IPS-18a (cell line): ENCODE measurements around the gene TLN1.

Experiments
- H3K27ac ChIP-seq: one replicate; pipeline ENCODE4 v1.5.1; 2013; ENCODE audit warnings: low read length
- H3K27me3 ChIP-seq: one replicate; pipeline ENCODE4 v1.6.1; 2013; ENCODE audit warnings: mild to moderate bottlenecking, low read length; ENCODE audit not compliant: control insufficient read depth, insufficient read depth
- H3K36me3 ChIP-seq: one replicate; pipeline ENCODE4 v1.6.1; 2013; ENCODE audit warnings: low read depth, low read length; ENCODE audit not compliant: control insufficient read depth
- H3K4me1 ChIP-seq: one replicate; pipeline ENCODE4 v1.6.1; 2013; ENCODE audit warnings: low read depth, low read length; ENCODE audit not compliant: control insufficient read depth
- H3K4me3 ChIP-seq: one replicate; pipeline ENCODE4 v1.5.1; 2013; ENCODE audit warnings: low read length
- H3K9ac ChIP-seq: one replicate; pipeline ENCODE4 v1.6.1; 2013; ENCODE audit warnings: mild to moderate bottlenecking, low read length, moderate library complexity
- H3K9me3 ChIP-seq: one replicate; pipeline ENCODE4 v1.6.1; 2013; ENCODE audit warnings: low read depth, low read length; ENCODE audit not compliant: control insufficient read depth

TLN1 gene, protein sequence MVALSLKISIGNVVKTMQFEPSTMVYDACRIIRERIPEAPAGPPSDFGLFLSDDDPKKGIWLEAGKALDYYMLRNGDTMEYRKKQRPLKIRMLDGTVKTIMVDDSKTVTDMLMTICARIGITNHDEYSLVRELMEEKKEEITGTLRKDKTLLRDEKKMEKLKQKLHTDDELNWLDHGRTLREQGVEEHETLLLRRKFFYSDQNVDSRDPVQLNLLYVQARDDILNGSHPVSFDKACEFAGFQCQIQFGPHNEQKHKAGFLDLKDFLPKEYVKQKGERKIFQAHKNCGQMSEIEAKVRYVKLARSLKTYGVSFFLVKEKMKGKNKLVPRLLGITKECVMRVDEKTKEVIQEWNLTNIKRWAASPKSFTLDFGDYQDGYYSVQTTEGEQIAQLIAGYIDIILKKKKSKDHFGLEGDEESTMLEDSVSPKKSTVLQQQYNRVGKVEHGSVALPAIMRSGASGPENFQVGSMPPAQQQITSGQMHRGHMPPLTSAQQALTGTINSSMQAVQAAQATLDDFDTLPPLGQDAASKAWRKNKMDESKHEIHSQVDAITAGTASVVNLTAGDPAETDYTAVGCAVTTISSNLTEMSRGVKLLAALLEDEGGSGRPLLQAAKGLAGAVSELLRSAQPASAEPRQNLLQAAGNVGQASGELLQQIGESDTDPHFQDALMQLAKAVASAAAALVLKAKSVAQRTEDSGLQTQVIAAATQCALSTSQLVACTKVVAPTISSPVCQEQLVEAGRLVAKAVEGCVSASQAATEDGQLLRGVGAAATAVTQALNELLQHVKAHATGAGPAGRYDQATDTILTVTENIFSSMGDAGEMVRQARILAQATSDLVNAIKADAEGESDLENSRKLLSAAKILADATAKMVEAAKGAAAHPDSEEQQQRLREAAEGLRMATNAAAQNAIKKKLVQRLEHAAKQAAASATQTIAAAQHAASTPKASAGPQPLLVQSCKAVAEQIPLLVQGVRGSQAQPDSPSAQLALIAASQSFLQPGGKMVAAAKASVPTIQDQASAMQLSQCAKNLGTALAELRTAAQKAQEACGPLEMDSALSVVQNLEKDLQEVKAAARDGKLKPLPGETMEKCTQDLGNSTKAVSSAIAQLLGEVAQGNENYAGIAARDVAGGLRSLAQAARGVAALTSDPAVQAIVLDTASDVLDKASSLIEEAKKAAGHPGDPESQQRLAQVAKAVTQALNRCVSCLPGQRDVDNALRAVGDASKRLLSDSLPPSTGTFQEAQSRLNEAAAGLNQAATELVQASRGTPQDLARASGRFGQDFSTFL (N-terminal part only)

DNA sequence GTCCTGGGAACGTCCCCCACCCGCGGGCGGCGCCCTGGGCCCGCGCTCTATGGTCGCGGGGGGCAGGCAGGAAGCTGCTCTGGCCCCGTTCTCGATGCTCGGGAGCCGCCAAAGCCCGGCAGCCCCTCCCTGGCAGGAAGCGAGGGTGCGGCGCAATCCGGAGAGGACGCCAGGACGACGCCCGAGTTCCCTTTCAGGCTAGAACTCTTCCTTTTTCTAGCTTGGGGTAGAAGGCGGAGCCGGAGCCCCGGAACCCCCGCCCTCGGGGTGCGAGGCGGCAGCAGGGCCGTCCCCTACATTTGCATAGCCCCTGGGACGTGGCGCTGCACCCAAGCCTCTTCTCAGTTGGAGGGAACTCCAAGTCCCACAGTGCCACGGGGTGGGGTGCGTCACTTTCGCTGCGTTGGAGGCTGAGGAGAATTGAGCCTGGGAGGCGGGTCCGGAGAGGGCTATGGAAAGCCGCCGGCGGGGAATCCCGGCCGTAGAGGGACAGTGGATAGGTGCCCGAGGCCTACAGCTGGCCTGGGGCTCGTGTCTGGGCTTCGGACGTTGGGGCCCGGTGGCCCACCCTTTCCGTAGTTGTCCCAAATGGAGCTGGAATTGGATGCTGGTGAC lies at the start of gene TLN1, which contains the start of gene CREB3:
Gene TLN1, minus strand, starts transcription at position 11 of the 615 bp plus-strand sequence. CDS start 6,501 bp downstream, outside the sequence.
Gene CREB3, plus strand, starts transcription at position 482 of the 615 bp plus-strand sequence. Its CDS starts 107 bp downstream, at position 589.
- peak within 1 kb of the TSS; percentile 77 for H3K9ac ChIP-seq
- peaks cover 30% of the 10 kb centered on the region for H3K36me3 ChIP-seq
- H3K9me3 ChIP-seq = no peaks in the 10 kb centered on the region
- peaks cover 40% of the 10 kb centered on the region for H3K4me1 ChIP-seq
- peak within 1 kb of the TSS; percentile 93 for H3K4me3 ChIP-seq
- H3K27me3 ChIP-seq = no peaks in the 10 kb centered on the region
- H3K27ac ChIP-seq = peak within 1 kb of the TSS; percentile 52

DNA sequence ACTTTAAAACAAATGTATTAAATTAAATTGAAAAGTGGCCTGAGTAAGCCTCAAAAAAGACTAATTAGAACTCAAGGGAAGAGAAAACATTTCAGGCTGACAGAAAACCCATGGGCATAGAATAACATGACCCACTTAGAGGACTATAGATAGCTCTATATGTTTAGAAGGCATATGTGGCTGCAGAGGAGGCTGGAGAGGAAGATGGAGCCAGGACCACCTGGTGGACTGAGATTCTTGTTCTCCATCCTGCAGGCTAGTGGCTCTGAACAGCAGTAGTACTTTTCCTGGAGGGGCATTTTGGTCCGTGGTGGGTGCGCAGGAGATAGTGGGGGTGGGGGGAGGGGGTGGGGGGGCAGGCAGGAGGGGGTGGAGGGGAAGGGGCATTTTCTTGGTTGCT lies 49.1 kb upstream of the TLN1 start:
- H3K27ac ChIP-seq = no peak overlapping the region

DNA sequence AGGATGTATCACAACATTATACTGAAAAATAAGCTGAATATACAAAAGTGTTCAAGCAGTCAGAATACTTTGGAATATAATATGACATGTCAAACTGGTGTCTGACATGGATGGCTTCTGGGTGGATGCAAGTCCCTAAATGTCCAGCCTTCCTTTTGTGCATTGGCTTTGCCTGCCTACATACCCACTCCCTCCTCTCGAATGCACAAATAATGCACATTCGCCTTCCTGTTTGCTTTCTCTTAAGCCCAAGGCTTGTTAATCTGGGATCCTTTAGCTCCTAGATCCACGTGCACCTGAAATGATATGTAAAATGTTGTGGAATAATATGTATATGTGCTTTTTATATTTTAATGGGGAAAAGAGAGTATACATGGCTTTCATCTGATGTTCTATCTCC lies 46.5 kb upstream of the TLN1 start:
- Histone ChIP-seq H3K4me3 (no peak overlapping the region), H3K4me1 (peaks cover 11% of the 10 kb centered on the region), H3K9ac (no peak overlapping the region), H3K27me3 (no peaks in the 10 kb centered on the region), H3K9me3 (no peaks in the 10 kb centered on the region), H3K27ac (no peak overlapping the region), H3K36me3 (no peaks in the 10 kb centered on the region)

More for the DNA sequence above, 49.1 kb upstream of the TLN1 start:
- no peaks in the 10 kb centered on the region for H3K36me3 ChIP-seq
- H3K4me3 ChIP-seq = no peak overlapping the region
- no peaks in the 10 kb centered on the region for H3K9me3 ChIP-seq
- H3K9ac ChIP-seq = no peak overlapping the region
- H3K4me1 ChIP-seq = peaks cover under 1% of the 10 kb centered on the region
- no peaks in the 10 kb centered on the region for H3K27me3 ChIP-seq

DNA sequence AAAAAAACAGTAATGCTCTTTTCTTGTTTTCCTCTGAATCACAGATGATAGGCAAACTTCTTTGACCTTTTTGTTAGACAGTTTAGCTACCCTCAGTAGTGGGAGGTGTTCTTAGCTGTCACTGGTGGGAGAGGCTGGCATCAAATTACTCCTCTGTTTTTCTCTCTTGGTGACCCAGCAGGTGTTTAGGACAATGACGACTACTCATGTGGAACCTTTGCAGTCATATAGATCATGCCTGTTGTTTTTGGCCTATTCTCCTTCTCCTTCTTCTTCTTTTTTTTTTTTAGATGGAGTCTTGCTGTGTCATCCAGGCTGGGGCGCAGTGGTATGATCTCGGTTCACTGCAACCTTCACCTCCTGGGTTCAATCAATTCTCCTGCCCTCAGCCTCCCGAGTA lies 44.0 kb upstream of the TLN1 start:
- no peak overlapping the region for H3K9ac ChIP-seq
- no peaks in the 10 kb centered on the region for H3K27me3 ChIP-seq
- no peaks in the 10 kb centered on the region for H3K36me3 ChIP-seq
- H3K9me3 ChIP-seq = no peaks in the 10 kb centered on the region
- no peak overlapping the region for H3K4me3 ChIP-seq
- H3K4me1 ChIP-seq = peaks cover 11% of the 10 kb centered on the region
- H3K27ac ChIP-seq = no peak overlapping the region

DNA sequence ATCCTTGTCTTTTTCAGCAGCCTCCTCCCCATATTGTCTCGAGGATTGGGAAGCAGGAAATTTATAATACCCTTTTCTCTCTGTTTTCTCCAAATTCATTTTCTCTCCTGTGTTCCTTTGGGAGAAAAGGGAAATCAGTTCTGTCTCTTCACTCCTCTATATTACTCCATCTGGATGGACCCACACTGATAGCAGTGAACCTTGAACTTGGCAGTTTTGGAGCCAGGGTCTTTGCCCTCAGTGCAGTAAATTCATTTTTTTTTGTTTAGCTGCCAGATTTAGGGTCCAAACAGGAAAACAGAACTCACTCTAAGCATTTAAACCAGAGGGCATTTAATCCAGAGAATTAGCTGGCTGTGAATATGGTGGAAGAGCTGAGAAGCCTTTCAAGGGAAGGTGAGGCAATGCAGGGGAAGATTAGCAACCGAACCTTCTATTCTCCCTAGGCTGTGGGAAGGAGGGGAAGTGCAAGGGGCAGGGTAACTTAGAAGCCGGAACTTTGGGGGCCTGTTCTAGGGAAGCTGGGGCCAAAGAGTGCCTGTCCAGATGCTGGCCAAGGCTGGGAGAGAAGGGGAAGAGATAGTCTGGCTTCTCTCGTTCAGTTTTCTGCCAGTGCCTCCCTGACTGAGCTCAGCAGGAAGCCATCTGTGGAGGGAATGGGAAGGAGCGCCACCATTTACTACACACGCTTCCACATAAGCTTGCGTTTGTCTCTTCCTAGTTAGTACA lies 43.1 kb upstream of the TLN1 start:
- Histone ChIP-seq H3K4me1 (peaks cover 11% of the 10 kb centered on the region), H3K9ac (no peak overlapping the region), H3K27ac (no peak overlapping the region), H3K9me3 (no peaks in the 10 kb centered on the region), H3K27me3 (no peaks in the 10 kb centered on the region), H3K4me3 (no peak overlapping the region), H3K36me3 (no peaks in the 10 kb centered on the region)

DNA sequence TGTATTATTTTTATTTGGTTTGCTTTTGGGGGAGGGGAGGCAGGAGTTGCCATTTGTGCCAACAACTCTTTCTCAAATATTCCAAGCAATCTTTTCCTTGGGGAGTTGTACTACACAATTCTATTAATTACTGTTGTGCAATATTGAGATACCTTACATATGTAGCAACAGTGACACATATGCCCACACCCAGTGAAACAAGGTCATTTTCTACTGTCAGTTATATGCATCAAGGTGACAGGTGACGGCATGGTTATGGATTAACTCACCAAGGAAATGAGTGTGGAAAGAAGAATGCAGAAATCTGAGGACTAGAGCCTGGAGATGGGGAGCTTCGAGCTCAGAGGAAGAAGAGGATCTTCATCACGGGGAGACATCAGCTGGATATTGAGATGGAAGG lies 39.9 kb upstream of the TLN1 start:
- Histone ChIP-seq H3K9me3 (no peaks in the 10 kb centered on the region), H3K4me3 (no peak overlapping the region), H3K36me3 (no peaks in the 10 kb centered on the region), H3K27ac (no peak overlapping the region), H3K9ac (no peak overlapping the region), H3K4me1 (peaks cover 11% of the 10 kb centered on the region), H3K27me3 (no peaks in the 10 kb centered on the region)

DNA sequence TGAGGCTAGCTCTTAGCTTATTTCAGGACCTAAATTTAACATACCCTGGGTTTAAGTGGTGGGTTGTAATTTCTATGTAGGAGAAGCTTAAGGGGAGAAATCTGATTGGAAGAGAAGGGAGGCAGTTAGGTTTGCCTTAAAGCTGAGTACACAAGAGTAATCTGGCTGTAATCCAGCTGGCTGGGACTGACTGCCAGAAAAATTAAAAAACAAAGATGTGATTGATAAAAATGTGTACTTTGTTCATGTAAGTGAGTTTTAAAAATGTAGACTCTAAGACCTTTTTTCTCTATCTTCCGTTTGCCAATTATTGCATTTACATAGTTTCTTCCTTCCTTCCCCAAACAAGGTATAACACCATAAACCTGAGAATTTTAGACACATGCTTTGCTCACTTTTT lies 39.5 kb upstream of the TLN1 start:
- Histone ChIP-seq H3K36me3 (no peaks in the 10 kb centered on the region), H3K27ac (no peak overlapping the region), H3K4me1 (peaks cover 11% of the 10 kb centered on the region), H3K4me3 (no peak overlapping the region), H3K9me3 (no peaks in the 10 kb centered on the region), H3K27me3 (no peaks in the 10 kb centered on the region), H3K9ac (no peak overlapping the region)

DNA sequence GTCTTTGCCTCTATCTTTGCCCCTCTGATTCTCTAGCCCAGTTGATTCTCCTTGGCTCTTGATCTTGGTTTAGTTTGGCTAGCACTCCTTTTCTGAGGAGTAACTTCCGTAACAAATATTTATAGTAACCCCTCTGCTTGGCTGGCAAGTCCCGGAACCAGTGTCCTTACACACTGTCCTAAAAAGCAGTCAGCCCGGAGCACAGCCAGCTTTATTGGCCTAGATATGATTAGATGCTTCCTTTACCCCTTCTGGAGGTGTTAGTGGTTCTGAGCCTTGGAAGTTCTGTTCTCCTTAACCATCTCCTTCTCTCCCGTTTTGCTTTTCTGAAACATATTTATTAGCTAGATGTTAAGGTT lies 39.1 kb upstream of the TLN1 start:
- no peak overlapping the region for H3K27ac ChIP-seq
- no peak overlapping the region for H3K9ac ChIP-seq

DNA sequence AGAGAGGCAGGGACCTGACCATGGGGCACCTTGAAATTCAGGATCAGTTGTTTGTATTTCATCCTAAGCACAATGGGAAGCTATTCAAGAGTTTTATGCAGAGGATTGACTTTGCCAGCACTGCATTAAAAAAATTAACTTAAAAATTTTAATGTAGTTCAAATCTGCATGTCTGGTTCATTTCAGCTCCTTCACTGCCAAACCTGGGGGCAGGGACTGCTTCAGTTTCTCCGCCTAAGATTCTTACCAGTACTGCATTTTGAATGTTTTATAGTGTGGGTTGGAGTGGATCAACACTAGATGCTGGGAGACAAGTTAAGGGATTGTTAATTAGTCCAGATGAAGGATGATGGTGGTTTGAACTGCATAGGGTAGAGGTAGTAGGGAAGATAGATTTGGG lies 37.8 kb upstream of the TLN1 start:
- H3K4me3 ChIP-seq = no peak overlapping the region
- no peak overlapping the region for H3K27ac ChIP-seq
- H3K9ac ChIP-seq = no peak overlapping the region
- H3K9me3 ChIP-seq = no peaks in the 10 kb centered on the region
- H3K27me3 ChIP-seq = no peaks in the 10 kb centered on the region
- H3K36me3 ChIP-seq = no peaks in the 10 kb centered on the region
- no peaks in the 10 kb centered on the region for H3K4me1 ChIP-seq

More for the DNA sequence above, 39.1 kb upstream of the TLN1 start:
- no peaks in the 10 kb centered on the region for H3K27me3 ChIP-seq
- peaks cover 11% of the 10 kb centered on the region for H3K4me1 ChIP-seq
- no peak overlapping the region for H3K4me3 ChIP-seq
- H3K9me3 ChIP-seq = no peaks in the 10 kb centered on the region
- no peaks in the 10 kb centered on the region for H3K36me3 ChIP-seq

DNA sequence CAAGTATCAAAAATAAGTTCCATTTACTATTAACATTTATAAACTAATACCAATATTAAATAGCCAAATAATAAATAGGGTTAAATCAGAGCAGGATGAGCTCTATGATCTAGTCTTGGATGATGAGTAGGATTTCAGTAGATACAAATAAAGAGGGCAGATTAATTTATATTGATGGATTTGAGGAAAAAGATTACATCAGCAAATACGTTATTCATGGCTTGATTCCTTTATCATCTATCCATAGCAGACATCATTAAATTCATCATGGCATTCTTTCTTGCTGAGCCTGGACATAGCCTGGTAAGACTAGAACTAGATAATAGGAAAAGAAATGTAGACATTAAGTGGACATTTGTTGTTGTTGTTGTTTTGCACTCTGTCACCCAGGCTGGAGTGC lies 35.5 kb upstream of the TLN1 start:
- Histone ChIP-seq H3K27me3 (no peaks in the 10 kb centered on the region), H3K9me3 (no peaks in the 10 kb centered on the region), H3K4me1 (no peaks in the 10 kb centered on the region), H3K9ac (no peak overlapping the region), H3K27ac (no peak overlapping the region), H3K4me3 (no peak overlapping the region), H3K36me3 (no peaks in the 10 kb centered on the region)
